Caki2 (cell line): ENCODE data around the gene FGD3. TPM values are rescaled to one million over a fixed set of nuclear protein-coding genes. Genes with fewer than 3 reads are reported as not detected.
"Not testable (repeated sequence)": the region's sequence is repeated elsewhere in the genome, so short reads cannot be mapped to it uniquely, and the experiment has no call there.

Experiments used
- DNase-seq: peaks from one replicate; pipeline ENCODE4 v3.0.0-alpha.2; 2015; ENCODE audit warnings: low read depth
- in situ Hi-C: cut with HindIII; loops from 2 replicates; pipeline ENCODE4 v1.10.0; 2016; ENCODE audit warnings: low sequenced_read_pairs, low pct_unique_long_range_greater_than_20kb, mixed read lengths
- total RNA-seq: library from RNA; depleted of rRNA; stranded (reverse); fragments of >200 nt; shearing (Covaris generic); gene quantifications from 2 replicates; pipeline ENCODE4 v1.2.3, GENCODE V29; 2014; ENCODE audit warnings: low replicate concordance

The FGD3 gene
- total RNA-seq, 1 experiment from 2014 or later, result not detected

- no peak for DNase-seq
- in situ Hi-C loops, result no loop called here
These were observed 45.2 kb downstream of the FGD3 start for GRCh38 chr9:92992549-92992948.

DNA sequence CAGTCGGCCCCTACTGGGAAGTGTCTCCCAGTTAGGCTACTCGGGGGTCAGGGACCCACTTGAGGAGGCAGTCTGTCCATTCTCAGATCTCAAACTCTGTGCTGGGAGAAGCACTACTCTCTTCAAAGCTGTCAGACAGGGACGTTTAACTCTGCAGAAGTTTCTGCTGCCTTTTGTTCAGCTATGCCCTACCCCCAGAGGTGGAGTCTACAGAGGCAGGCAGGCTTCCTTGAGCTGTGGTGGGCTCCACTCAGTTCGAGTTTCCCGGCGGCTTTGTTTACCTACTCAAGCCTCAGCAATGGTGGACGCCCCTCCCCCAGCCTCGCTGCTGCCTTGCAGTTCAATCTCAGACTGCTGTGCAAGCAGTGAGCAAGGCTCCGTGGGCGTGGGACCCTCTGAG is 51.5 kb downstream of the FGD3 start:
- in situ Hi-C loops, DNase-seq: not testable (repeated sequence)

DNA sequence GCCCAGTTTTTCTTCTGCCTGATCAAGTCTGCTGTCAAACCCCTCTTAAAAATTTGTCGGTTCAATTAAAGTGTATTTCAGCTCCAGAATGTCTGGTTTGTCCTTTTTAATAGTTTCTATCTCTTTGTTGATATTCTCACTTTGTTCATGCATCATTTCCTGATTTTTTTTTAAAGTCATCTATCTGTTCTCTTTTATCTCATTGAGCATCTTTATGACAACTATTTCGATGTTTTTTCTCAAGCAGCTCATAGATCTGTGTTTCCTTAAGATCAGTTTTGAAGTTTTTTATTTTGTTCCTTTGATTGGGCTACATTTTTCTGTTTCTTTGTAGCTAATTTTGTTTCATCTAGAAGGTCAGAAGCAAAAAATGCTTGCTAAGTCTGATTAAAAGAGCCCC is 53.7 kb downstream of the FGD3 start:
- in situ Hi-C loops, result no loop called here
- no peak for DNase-seq

DNA sequence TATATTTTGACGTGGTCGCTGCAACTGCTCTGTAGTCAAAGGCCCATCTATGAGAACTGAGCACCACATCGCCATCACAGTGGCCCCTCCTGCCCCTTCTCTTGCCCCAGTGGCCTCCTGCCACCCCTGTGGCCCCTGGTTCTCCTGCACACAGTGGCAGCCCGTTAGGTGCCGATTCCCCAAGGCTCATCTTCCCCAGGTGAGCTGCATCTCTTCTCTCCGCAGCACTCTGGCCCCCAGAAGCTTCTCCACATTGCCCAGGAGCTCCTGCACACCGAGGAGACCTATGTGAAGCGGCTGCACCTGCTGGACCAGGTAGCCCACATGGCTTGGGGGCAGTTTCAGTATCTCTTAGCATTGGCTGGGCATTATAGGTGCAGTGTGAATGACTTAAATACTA is 55.4 kb downstream of the FGD3 start:
- in situ Hi-C loops, result no loop called here
- no peak for DNase-seq

- in situ Hi-C loops, result no loop called here
- DNase-seq, result peak; percentile 70
These were observed 56.5 kb downstream of the FGD3 start for GRCh38 chr9:93003552-93004407.

GRCh38 chr9:93004561-93004960 is 57.2 kb downstream of the FGD3 start:
- in situ Hi-C loops, result no loop called here
- DNase-seq, result no peak

DNA sequence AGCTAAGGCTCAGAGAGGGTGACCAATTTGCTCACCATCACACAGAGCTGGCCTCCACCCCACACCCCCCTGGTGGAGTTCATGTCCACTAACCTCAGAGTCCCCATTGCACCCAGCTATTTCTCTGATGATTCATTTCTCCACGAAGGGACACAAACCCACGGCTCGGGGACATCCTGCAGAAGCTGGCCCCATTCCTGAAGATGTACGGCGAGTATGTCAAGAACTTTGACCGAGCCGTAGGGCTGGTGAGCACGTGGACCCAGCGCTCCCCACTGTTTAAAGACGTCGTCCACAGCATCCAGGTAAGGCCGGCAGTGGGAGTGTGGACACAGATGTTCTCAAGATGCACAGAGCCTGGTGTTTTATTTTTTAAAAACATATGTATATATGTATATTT is 58.6 kb downstream of the FGD3 start:
- in situ Hi-C loops, result no loop called here
- DNase-seq, result no peak

DNA sequence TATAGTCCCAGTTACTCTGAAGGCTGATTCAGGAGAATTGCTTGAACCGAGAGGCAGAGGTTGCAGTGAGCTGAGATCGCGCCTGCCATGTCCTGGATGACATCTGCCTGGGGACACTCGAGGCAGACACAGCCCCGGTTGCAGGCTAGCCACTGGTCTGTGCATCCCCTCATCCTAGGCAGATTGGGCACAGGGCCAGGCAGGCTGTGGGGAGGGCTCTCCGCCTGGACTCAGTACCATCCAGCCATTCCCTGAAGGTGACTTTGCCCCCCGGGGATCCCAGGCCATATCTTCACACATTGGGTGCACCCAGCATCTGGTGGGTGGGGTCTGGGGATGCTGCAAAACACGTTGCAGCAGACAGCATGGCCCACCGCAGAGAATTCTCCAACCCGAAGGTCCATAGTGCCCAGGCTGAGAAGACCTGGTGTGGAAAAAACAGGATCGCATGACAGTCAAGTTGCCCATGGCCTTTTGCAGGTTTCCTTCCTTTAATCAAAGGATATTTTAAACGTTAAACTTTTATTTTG is 60.3 kb downstream of the FGD3 start:
- in situ Hi-C loops, result no loop called here
- DNase-seq, result no peak

GRCh38 chr9:93008457-93008856 is 61.1 kb downstream of the FGD3 start:
- in situ Hi-C loops, result no loop called here

GRCh38 chr9:93009337-93010015 is 62.2 kb downstream of the FGD3 start:
- in situ Hi-C loops, result no loop called here
- no peak for DNase-seq

More at GRCh38 chr9:93008457-93008856, 61.1 kb downstream of the FGD3 start:
- no peak for DNase-seq

- in situ Hi-C loops, result no loop called here
These were observed 62.7 kb downstream of the FGD3 start for GRCh38 chr9:93010056-93010455.

DNA sequence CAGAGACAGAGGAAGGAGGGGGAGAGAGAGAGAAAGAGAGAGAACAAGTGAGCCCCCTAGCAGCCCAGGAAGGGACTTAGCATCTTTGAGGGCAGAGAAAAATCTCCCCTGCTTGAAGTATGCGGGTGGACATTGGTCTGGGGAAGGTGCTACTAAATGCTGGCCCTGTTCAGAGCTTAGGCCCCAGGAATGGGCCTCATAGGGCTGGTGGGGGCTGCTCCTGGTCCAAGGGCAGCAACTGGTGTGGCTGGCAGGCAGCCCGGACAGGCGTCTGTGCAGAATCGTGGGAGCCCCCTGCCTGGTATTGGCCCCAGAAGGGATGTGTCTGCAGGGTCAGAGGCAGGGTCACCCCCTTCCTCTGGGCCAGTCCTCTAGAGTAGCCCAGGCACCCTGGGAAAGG is 63.4 kb downstream of the FGD3 start:
- no peak for DNase-seq
- in situ Hi-C loops, result no loop called here

More at GRCh38 chr9:93010056-93010455, 62.7 kb downstream of the FGD3 start:
- DNase-seq, result no peak

GRCh38 chr9:93011114-93011513 is 63.8 kb downstream of the FGD3 start:
- in situ Hi-C loops, result no loop called here
- DNase-seq, result no peak

GRCh38 chr9:93012963-93013855 is 65.9 kb downstream of the FGD3 start:
- in situ Hi-C loops, result no loop called here
- DNase-seq, result no peak

- no peak for DNase-seq
- in situ Hi-C loops, result no loop called here
These were observed 66.7 kb downstream of the FGD3 start for GRCh38 chr9:93013856-93014582.

GRCh38 chr9:93015190-93015589 is 67.9 kb downstream of the FGD3 start:
- DNase-seq, in situ Hi-C loops: not testable (repeated sequence)

GRCh38 chr9:93017621-93018020 is 70.3 kb downstream of the FGD3 start:
- no peak for DNase-seq
- in situ Hi-C loops, result no loop called here

DNA sequence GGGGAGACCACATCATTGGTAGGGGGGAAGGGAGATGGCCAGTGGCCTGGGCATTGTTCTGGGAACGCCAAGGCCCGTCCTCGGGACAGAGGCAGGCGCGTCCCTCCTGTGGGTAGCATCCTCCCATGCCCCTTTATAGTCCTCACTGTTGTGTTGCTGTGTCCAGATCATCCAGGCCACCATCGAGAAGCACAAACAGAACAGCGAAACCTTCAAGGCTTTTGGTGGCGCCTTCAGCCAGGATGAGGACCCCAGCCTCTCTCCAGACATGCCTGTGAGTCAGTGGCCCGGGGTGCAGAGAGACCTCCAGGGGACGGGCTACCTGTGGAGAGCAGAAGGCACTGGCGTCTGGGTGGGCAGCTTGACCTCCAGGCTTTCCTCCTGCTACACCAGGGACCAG is 72.8 kb downstream of the FGD3 start:
- in situ Hi-C loops, result no loop called here
- DNase-seq, result no peak
